Esophagus squamous epithelium (tissue), 4 donors: Measurements from ENCODE around the gene CAP2.

Source experiments
- POLR2A ChIP-seq, 4 donors: fragments of 450-650 bp; IDR thresholded peaks; one replicate each; pipeline ENCODE4 v1.6.1; 2017; ENCODE audit warnings: antibody characterized with exemption in 4 of 4, mild to moderate bottlenecking in 4 of 4, moderate library complexity in 3 of 4
- TF ChIP-seq, protein P1 (sequence below), 6 experiments: fragments of 450-650 bp in 4 of 6; fragments of 200-600 bp in 2 of 6; sonication (generic) in 2 of 6; IDR thresholded peaks; one replicate each; pipeline ENCODE4 v1.5.1; 2016 to 2019; ENCODE audit warnings: antibody characterized with exemption in 6 of 6, mild to moderate bottlenecking in 4 of 6, moderate library complexity in 4 of 6

- TF ChIP-seq, protein P1, sequence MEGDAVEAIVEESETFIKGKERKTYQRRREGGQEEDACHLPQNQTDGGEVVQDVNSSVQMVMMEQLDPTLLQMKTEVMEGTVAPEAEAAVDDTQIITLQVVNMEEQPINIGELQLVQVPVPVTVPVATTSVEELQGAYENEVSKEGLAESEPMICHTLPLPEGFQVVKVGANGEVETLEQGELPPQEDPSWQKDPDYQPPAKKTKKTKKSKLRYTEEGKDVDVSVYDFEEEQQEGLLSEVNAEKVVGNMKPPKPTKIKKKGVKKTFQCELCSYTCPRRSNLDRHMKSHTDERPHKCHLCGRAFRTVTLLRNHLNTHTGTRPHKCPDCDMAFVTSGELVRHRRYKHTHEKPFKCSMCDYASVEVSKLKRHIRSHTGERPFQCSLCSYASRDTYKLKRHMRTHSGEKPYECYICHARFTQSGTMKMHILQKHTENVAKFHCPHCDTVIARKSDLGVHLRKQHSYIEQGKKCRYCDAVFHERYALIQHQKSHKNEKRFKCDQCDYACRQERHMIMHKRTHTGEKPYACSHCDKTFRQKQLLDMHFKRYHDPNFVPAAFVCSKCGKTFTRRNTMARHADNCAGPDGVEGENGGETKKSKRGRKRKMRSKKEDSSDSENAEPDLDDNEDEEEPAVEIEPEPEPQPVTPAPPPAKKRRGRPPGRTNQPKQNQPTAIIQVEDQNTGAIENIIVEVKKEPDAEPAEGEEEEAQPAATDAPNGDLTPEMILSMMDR (IDR thresholded peaks at IDR 0.05), result no peak
- TF ChIP-seq POLR2A (IDR thresholded peaks at IDR 0.05), result no peak
Measured at GRCh38 chr6:17530321-17530835, 137.0 kb downstream of the CAP2 start.
